Breast epithelium (tissue), 3 donors: ENCODE measurements around the gene FCN2.

Experiments
- CTCF ChIP-seq, 3 donors: fragments of 450-650 bp; IDR thresholded peaks; one replicate each; pipeline ENCODE4 v1.5.1; 2016 to 2017; ENCODE audit warnings: antibody characterized with exemption in 3 of 3, mild to moderate bottlenecking in 3 of 3, moderate library complexity in 3 of 3
- POLR2A ChIP-seq: fragments of 450-650 bp; IDR thresholded peaks from one replicate; pipeline ENCODE4 v1.6.1; 2016; ENCODE audit warnings: antibody characterized with exemption, mild to moderate bottlenecking, moderate library complexity

GRCh38 chr9:134928436-134929192, 48.0 kb downstream of the FCN2 start:
- TF ChIP-seq CTCF (IDR thresholded peaks at IDR 0.05) (no peak), POLR2A (no peak)
